DOHH2 (cell line): Measurements from ENCODE around the gene GIMAP2.

ENCODE experiments used
- EZH2phosphoT487 ChIP-seq: fragments of 200-600 bp; sonication (generic); IDR thresholded peaks from 2 replicates; pipeline ENCODE4 v1.6.1; 2017; ENCODE audit warnings: borderline replicate concordance, mild to moderate bottlenecking, antibody characterized with exemption, low read length, moderate library complexity, mixed read lengths
- TF ChIP-seq, protein P1 (sequence below): fragments of 200-600 bp; sonication (generic); IDR thresholded peaks from one replicate; pipeline ENCODE4 v1.5.1; 2014; ENCODE audit warnings: antibody characterized with exemption, mild to moderate bottlenecking, low read depth, low read length; ENCODE audit not compliant: poor library complexity, severe bottlenecking

- TF ChIP-seq, protein P1, sequence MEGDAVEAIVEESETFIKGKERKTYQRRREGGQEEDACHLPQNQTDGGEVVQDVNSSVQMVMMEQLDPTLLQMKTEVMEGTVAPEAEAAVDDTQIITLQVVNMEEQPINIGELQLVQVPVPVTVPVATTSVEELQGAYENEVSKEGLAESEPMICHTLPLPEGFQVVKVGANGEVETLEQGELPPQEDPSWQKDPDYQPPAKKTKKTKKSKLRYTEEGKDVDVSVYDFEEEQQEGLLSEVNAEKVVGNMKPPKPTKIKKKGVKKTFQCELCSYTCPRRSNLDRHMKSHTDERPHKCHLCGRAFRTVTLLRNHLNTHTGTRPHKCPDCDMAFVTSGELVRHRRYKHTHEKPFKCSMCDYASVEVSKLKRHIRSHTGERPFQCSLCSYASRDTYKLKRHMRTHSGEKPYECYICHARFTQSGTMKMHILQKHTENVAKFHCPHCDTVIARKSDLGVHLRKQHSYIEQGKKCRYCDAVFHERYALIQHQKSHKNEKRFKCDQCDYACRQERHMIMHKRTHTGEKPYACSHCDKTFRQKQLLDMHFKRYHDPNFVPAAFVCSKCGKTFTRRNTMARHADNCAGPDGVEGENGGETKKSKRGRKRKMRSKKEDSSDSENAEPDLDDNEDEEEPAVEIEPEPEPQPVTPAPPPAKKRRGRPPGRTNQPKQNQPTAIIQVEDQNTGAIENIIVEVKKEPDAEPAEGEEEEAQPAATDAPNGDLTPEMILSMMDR: no peak
- no peak for TF ChIP-seq EZH2phosphoT487
Observed at GRCh38 chr7:150723467-150723866, 38.0 kb downstream of the GIMAP2 start.
